ENCODE data around the gene DPP8.
"Not testable (repeated sequence)": the region's sequence is repeated elsewhere in the genome, so short reads cannot be mapped to it uniquely, and the experiment has no call there.

The DPP8 gene

DNA sequence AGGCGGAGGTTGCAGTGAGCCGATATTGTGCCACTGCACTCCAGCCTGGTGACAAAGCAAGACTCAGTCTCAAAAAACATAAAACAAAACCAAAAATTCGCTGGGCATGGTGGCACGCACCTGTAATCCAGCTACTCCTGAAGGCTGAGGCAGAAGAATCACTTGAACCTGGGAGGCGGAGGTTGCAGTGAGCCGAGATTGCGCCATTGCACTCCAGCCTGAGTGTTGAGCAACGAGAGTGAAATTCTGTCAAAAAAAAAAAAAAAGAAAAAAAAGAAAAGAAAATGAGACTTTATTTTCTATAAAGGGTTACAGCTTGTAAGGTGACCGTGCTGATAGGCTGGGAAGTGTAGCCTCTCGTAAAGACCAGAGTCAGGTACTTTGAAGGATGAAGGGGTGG is 6.7 kb upstream of the DPP8 start:
- DNase-seq = no peak

DNA sequence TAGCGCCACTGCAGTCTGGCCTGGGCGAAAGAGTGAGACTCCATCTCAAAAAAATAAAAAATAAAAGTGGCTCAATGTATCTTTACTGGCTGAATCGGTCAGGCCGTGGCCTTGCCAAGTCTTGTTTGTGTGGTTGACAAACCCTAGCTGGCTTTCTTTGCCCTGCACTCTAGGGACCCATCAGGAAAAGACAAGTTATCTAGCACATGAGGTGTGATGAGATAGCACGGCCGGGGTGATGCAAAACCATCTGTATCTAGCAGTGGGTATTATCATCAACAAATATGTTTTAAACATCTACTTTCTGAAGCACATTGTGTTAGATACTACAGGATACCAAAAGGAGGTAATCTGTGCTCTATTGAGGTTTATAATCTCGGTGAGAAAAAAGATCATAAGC is 3.9 kb upstream of the DPP8 start:
- DNase-seq = no peak

DNA sequence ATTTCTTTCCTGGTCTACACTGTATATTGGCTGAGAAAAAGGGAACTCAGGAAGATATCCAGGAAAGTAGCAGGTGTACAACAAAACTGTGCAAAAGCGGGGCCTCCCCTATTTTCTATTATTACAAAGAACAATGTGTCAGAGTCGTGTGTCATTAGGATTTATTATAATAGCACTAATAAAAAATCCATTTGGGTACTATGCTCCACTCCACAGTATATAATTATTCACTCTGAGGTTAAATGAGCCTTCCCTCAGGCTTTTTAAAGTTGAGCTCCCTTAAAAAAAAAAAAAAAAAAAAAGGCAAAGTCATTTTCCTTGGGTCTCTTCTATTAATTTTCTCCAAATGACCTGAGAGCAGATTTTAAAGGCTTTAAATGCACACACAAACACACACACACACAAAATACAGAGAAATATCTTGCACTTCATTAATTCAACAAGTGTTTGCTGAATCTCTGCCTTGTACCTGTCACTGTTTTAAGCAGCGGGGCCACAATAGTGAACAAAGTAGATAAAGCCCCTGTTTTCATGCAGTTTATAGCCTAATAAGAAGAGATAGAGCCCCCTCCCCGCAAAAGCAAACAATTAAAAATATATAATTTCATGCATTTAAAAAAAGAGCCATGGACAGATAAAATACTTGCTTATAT is 1.3 kb upstream of the DPP8 start:
- DNase-seq = no peak

DNA sequence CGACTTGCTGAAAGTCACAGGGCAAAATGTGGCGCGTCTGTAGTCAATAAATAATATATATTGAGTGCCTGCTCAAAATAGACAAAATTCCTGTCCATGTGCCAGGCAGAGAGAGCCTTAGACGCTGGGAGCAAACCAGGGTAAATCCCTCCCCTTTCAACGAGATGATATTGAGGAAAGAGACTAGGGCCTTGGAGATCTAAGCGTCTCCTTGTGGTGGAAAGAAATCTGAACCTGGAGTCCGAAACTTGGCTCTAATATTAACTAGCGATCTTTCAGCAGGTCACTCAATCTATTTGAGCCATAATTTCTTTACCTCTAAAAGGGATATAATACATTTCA is 348 bp upstream of the DPP8 start:
- DNase-seq = no peak

DNA sequence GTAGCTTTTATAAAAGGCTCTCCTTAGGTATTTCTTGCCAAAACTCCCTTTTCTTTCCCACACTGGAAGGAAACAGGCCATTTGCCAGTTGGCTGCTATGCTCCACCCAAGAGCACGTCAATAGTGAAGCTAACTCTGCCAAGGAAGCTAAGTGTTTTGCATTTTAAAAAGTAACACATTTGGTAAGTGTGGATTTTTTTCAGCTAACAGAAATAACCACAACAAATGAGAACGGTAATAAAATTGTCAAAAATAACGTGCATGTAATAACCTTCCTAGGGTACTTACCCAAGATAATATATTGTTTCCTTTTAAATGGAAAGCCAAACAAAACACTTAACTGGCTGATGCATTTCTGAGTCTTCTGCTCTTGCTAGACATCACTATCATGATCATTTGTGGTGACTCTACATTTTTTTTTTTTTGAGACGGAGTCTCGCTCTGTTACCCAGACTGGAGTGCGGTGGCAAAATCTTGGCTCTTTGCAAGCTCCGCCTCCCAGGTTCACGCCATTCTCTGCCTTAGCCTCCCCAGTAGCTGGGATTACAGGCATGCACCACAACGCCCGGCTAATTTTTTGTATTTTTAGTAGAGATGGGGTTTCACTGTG is 4.6 kb downstream of the DPP8 start:
- no peak for DNase-seq

DNA sequence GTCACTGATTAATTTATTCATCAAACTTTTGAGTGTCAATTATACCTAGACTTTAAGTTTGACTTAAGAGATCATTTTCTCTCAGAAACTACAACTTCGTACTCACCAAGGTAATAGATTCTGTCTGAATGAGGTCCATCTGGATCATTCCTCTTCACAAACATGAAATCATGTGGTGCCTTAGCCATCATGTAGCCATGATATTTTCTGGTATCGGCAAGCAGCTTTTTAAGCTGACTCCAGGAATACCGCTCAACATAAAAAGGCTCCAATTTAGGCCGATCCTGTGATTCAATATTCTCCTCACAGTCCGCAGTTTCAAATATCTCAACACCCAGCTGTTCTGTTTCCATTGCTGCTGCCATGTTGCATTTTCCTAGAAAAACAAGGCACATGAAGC is 5.3 kb downstream of the DPP8 start:
- DNase-seq = no peak

DNA sequence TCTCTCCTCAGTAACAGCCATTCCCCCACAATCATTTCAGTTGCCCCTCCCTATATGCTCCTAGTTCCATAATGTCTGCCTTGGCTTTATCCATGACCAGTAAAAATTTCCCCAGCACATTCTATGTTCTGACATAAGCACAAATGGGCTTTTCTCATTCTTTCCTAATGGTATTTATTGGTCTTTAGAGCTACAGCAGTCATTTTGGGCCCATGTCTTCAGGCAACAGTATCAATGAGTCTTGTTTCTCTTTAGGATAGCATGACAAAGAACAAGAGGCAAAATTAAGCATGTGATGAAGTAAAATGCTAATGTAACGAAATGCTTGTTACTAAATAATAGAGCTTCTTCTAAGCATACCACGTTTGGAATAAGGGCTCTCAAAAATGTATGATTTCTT is 8.2 kb downstream of the DPP8 start:
- no peak for DNase-seq

DNA sequence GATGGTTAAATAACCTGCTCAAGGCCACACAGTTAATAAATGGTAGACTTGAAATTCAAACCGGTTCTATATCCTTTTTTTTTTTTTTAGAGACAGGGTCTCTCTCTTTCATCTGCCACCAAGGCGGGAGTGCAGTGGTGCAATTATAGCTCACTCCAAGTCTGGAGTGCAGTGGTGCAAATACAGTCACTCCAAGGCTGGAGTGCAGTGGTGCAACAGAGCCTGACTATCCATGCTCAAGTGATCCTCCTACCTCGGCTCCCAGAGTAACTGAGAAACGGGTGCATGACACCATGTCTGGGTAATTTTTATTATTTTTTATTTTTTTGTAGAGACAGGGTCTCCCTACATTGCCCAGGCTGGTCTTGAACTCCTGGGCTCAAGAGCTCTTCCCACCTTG is 23.4 kb downstream of the DPP8 start:
- no peak for DNase-seq

DNA sequence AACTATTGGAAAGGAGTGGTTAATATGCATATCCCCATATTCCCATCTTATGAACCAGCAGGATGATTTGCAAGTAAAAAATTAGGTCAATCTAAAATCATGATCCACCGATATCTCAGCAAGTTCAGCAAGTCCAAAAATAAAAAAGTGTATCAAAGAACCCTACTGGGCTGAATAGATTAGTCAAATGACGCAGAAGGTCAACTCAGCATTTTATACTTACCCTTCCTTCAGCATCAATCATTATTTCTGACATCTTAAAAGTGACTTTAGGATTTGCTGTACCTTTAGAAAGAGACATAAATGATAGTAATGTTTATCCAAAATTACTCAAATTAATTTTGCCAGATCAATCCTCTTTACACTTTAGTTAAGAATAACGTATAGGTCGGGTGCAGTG is 32.6 kb downstream of the DPP8 start:
- no peak for DNase-seq

DNA sequence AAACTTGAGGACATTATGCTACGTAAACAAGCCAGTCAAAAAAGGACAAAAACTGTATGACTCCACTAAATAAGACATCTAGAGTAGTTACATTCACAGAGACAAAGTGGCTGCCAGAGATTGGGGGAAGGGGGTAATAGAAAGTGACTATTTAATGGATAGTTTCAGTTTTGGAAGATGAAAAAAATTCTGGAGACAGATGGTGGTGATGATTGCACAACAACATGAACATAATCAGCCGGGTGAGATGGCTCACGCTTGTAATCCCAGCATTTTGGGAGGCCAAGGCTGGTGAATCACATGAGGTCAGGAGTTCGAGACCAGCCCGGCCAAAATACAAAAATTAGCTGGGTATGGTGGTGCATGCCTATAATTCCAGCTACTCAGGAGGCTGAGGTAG is 40.6 kb downstream of the DPP8 start:
- no peak for DNase-seq

DNA sequence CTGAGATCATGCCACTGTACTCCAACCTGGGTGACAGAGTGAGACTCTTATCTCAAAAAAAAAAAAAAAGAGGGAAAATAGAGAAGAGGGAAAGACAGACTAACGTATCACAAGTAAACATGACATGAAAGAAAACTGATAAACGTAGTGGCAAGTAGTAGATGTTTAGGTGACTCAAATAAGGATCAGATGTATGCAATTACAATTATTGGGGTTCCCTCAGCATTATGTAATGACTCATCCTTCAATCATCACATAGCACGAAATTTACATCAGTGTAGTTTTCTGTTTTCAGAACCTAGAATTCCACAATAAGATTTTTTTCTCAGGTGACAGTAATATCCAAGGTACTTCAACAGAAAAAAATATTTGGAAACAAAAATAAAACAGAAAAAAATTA is 46.6 kb downstream of the DPP8 start:
- DNase-seq = no peak

DNA sequence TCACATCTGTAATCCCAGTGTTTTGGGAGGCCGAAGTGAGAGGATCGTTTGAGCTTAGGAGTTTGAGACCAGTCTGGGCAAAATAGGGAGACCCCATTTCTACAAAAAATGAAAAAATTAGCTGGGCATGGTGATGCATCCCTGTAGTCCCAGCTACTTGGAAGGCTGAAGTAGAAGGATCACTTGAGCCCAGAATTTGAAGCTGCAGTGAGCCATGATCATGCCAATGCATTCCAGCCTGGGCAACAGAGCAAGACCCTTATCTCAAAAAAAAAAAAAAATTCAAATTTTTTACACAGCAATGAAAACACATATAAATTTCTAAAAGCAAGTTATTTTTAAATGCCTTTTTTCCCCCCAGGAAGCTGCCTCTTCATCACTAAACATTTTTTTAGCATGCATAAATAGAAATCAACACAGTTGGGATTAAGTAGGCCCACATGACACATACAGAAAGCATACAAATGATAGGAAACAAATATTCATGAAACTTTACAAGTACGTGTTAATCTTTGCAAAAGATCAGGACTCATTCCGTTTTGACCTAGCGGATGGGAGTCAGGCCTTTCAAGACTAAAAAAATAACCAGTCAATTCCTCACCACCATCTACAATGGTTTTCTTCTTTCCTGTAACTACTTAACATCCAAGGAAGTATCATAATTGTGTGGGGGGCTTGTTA is 49.1 kb downstream of the DPP8 start:
- no peak for DNase-seq

DNA sequence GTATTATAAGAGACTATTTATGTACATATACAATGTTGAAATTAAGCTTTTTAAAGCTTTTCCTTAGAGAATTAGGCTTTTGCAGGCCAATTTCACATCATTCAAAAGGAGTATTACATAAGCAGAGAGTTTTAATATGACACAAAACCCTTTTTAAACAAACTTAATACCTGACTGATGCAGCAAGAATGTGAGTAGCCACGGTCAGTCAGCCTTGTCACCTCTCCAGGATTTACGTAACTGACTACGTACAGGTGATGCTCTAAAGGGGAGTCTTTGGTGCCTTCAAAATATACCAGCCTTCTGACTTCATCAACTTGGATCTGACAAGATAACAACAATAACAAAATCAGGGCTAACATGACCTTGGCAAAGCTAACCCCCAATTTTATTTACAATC is 50.6 kb downstream of the DPP8 start:
- DNase-seq = no peak

DNA sequence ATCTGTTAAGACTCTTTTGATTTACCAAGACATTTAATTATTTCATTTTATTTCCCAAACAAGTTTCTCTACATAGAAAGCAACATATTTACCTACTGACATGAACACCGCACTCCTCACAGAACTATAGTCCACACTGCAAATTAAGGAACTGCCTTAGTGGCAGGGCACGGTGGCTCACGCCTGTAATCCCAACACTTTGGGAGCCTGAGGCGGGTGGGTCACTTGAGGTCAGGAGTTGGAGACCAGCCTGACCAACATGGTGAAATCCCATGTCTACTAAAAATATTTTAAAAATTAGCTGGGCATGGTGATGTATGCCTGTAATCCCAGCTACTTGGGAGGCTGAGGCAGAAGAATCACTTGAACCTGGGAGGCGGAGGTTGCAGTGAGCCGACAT is 54.4 kb downstream of the DPP8 start:
- DNase-seq = not testable (repeated sequence)

DNA sequence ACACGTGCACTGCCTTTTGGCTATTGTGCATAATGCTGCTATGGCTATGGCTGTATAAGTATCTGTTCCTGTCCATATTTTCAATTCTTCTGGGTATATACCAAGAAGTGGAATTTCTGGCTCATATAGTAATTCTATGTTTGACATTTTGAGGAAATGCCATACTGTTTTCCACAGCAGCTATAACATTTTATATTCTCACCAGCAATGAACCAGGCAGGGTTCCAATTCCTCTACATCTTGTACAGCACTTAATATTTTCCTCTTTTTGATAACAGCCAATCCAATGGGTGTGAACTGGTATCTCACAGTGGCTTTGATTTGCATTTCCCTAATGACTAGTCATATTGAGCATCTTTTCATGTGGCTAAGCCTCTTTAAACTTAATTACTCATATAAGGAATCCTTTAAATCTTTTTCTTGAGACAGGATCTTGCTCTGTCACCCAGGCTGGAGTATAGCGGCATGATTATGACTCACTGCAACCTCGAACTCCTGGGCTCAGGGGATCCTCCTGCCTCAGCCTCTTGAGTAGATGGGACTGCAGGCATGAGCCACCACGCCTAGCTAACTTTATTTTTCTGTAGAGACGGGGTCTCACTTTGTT is 56.6 kb downstream of the DPP8 start:
- DNase-seq = no peak

DNA sequence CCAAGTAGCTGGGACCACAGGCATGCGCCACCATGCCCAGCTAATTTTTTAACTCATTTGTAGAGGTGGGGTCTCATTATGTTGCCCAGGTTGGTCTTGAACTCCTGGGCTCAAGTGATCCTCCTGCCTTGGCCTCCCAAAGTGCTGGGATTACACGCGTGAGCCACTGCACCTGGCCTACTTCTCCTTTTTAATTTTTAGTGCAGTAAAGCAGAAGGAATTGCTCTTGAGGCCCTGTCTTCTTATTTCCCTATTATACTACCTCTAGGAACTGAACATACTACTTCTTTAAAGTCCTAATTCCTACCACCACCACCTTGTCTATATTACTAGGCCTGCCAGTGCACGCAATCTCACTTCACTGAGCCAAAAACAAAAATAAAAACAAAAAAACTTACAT is 62.2 kb downstream of the DPP8 start:
- not testable (repeated sequence) for DNase-seq

DNA sequence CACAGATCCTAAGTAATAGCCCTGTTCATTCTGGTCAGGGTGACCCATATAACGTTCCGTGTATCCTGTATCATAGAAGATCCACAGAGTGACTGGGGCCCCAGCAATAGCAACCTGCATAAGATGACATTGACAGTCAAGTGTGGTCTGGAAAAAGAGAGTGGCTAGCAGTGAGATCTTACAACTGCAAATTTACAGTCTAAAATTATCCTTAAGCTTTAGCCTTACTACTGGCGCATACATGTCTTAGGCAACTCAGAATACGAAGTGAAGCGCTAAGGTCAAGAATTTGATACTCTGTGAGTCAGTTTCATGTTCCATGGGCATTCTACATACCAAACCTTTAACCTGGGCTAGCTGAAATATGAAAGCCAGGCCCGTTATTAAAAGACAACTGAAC is 65.5 kb downstream of the DPP8 start:
- no peak for DNase-seq

DNA sequence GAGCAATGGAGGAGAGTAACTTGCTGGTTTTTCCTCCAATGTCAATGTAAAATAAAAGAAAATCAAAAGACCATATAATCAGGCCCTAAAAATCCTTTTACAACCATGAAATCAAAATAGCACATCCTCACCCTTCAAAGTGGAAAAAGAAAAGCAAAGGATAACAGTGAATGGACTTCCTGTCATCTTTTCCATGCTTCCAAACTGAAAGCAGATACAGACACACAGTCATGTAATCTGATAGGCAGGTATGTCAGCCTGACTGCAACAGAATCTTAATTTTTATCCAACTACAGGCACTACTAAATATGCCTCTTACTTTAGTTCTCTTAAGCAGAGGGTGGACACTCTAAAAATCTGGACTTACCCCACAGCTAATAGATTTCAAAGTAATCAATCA is 66.9 kb downstream of the DPP8 start:
- no peak for DNase-seq

DNA sequence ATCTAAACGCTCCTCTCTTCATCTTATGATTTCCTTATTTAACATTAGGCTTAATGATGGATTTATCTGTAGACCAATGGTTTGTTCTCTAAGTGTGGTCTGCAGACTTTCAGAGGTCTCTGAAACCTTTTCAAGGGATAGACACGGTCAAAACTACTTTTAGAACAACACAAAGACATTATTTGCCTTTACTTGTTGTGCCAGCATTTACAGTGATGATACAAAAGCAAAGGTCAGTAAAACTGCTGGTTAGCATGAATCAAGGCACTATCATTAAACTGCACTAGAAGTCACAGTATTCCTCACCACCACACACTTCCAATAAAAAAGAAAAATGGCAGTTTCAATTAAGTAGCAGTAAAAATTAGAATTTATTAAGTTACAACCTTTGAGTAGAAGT is 70.3 kb downstream of the DPP8 start:
- no peak for DNase-seq

DNA sequence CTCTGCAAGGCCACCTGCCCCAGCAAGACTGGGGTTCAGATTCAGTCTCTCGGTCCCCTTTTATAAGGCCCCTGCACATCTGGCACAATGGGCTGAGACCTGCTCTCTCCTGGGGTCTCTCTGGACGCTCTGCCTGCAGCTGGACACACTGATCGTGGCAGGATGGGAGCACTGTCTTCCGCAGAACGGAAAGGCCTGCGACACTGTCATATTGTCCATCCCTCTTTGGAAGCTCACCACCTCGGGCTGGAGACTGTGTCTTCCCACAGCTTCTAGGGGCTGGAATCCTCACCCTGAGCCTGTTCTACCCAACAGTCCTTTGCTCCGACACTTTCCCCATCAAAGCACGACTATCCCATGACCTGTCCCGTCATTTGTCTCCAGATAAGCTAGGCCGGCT is 83.3 kb downstream of the DPP8 start:
- DNase-seq = no peak

DNA sequence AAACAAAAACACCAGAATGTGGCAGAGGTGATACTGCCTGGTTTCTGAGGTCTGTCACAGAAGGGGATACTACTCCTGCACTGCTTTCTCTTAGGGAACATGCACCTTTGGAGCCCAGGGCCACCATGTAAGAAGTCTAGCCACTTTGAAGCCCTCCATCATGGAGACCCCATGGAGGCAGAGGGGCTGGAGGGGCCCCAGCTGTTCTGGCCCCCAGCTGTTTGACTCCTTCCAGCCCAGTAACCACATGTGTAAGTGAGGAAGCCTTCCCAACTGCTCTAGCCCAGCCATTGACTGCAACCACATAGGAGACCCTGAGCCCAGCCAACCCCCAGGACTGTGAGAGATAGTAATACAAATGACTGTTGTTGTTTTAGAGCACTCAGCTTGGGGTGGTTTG is 85.8 kb downstream of the DPP8 start:
- DNase-seq = no peak

DNA sequence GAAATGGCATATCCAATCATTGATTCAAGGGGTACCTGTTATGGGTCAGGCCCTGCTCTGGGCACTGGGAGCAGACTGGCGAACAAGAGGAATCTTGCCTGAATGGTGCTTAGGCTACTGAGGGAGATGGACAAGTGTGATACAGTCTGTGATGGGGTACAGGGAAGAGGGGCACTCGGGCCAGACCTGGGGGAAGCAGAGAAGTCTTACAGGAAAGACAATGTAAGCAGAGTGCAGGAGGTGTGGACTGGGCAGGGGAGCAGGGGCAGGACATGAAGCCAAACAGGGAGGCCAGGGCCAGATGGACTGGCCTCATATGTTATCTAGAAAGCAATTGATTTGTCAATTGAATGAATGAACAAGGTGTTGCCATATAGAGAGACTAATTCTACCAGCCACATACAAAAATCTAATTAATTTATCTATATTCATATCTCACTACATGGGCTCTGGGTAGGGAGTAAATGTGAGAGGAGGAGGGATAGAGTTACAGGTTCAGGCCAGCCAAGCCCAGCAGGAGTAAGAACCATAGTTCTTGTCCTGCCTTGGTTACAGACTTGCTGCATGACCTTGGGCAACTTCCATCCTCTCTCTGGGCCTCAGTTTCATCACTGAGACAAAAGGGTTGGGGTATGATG is 91.2 kb downstream of the DPP8 start:
- no peak for DNase-seq

DNA sequence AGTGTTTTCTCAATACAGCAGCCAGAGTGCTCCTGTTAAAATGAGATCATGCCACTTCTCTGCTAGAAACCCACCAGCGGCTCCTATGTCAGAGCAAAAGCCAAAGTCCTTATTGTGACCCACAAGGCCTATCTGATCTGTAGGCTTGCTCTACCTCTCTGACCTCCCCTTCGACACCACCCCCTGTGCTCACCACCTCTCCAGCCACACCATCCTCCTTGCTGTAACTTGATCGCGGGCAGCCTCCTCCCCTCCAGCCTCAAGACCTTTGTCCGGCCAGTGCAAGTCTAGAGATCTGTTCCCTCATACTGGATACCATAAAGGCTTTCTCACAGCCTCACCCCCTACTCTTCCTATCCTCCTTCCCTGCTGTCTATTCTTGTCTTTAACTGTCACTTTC is 92.8 kb downstream of the DPP8 start:
- DNase-seq = no peak

All from NCI-H345 (cell line).